Trophoblast cell (in vitro differentiated cells and primary cell): Measurements from ENCODE around the gene GET3.

Experiments
- DNase-seq, 2 donors: peaks; one replicate each; pipeline ENCODE4 v3.0.0-alpha.2; 2016
- H2AFZ ChIP-seq: 2 replicates; pipeline ENCODE4 v1.6.1; 2013; ENCODE audit warnings: low read length, moderate library complexity, mild to moderate bottlenecking; ENCODE audit not compliant: insufficient read depth, poor library complexity
- H2AK5ac ChIP-seq: 2 replicates; pipeline ENCODE4 v1.6.1; 2013; ENCODE audit warnings: mild to moderate bottlenecking, low read length
- H2BK120ac ChIP-seq: 2 replicates; pipeline ENCODE4 v1.6.1; 2013; ENCODE audit warnings: low read length, mild to moderate bottlenecking, moderate library complexity; ENCODE audit not compliant: insufficient read depth, poor library complexity
- H2BK12ac ChIP-seq: 2 replicates; pipeline ENCODE4 v1.6.1; 2013; ENCODE audit warnings: mild to moderate bottlenecking, low read length, moderate library complexity
- H2BK5ac ChIP-seq: 2 replicates; pipeline ENCODE4 v1.6.1; 2013; ENCODE audit warnings: low read length, low read depth, moderate library complexity, mild to moderate bottlenecking; ENCODE audit not compliant: poor library complexity
- H3K14ac ChIP-seq: 2 replicates; pipeline ENCODE4 v1.6.1; 2013; ENCODE audit warnings: mild to moderate bottlenecking, low read length
- H3K18ac ChIP-seq: 2 replicates; pipeline ENCODE4 v1.6.1; 2013; ENCODE audit warnings: mild to moderate bottlenecking, low read length
- H3K23ac ChIP-seq: 2 replicates; pipeline ENCODE4 v1.6.1; 2013; ENCODE audit warnings: low read length
- H3K27ac ChIP-seq: 2 replicates; pipeline ENCODE4 v1.5.1; 2013; ENCODE audit warnings: low read depth, mild to moderate bottlenecking, inconsistent platforms, low read length, moderate library complexity
- H3K27me3 ChIP-seq: 2 replicates; pipeline ENCODE4 v1.6.1; 2013; ENCODE audit warnings: inconsistent platforms, mild to moderate bottlenecking, low read length, moderate library complexity; ENCODE audit not compliant: insufficient read depth
- H3K36me3 ChIP-seq, 2 experiments: 1 replicate in 1 of 2; 2 replicates in 1 of 2; pipeline ENCODE4 v1.6.1; 2013; ENCODE audit warnings: low read length in 2 of 2, mild to moderate bottlenecking in 2 of 2, moderate library complexity in 1 of 2; ENCODE audit not compliant: insufficient read depth in 2 of 2, control insufficient read depth in 1 of 2
- H3K4ac ChIP-seq: 2 replicates; pipeline ENCODE4 v1.6.1; 2013; ENCODE audit warnings: low read depth, mild to moderate bottlenecking, low read length, moderate library complexity
- H3K4me1 ChIP-seq, 2 experiments: 1 replicate in 1 of 2; 2 replicates in 1 of 2; pipeline ENCODE4 v1.6.1; 2013; ENCODE audit warnings: low read length in 2 of 2, mild to moderate bottlenecking in 2 of 2, moderate library complexity in 1 of 2; ENCODE audit not compliant: insufficient read depth in 2 of 2, control insufficient read depth in 1 of 2
- H3K4me2 ChIP-seq: 2 replicates; pipeline ENCODE4 v1.6.1; 2013; ENCODE audit warnings: inconsistent platforms, mild to moderate bottlenecking, low read length, moderate library complexity
- H3K4me3 ChIP-seq: 2 replicates; pipeline ENCODE4 v1.5.1; 2013; ENCODE audit warnings: mild to moderate bottlenecking, low read depth, low read length, inconsistent platforms
- H3K79me1 ChIP-seq: one replicate; pipeline ENCODE4 v1.6.1; 2013; ENCODE audit warnings: low read length
- H3K79me2 ChIP-seq: 2 replicates; pipeline ENCODE4 v1.6.1; 2013; ENCODE audit warnings: low read length, mild to moderate bottlenecking; ENCODE audit not compliant: control insufficient read depth, insufficient read depth, poor library complexity
- H3K9ac ChIP-seq: 2 replicates; pipeline ENCODE4 v1.6.1; 2013; ENCODE audit warnings: mild to moderate bottlenecking, low read length
- H3K9me3 ChIP-seq: 2 replicates; pipeline ENCODE4 v1.6.1; 2013; ENCODE audit warnings: low read depth, mild to moderate bottlenecking, control low read depth, inconsistent platforms, low read length; ENCODE audit not compliant: insufficient read depth
- H4K12ac ChIP-seq: 2 replicates; pipeline ENCODE4 v1.6.1; 2013; ENCODE audit warnings: low read depth, mild to moderate bottlenecking, low read length, moderate library complexity
- H4K8ac ChIP-seq: 2 replicates; pipeline ENCODE4 v1.6.1; 2013; ENCODE audit warnings: low read depth, mild to moderate bottlenecking, low read length, moderate library complexity
- H4K91ac ChIP-seq: one replicate; pipeline ENCODE4 v1.6.1; 2013; ENCODE audit warnings: low read depth, mild to moderate bottlenecking, low read length, moderate library complexity
- WGBS: extraction: QIAGEN DNeasy Blood & Tissue Kit; methylation state at CpG from one replicate; pipeline ENCODE4 v1.1.7; 2013; ENCODE audit warnings: missing lambda C conversion rate; ENCODE audit not compliant: insufficient read length, insufficient coverage; ENCODE audit errors: extremely low coverage; 5-methylcytosine and 5-hydroxymethylcytosine counted together

The GET3 gene

DNA sequence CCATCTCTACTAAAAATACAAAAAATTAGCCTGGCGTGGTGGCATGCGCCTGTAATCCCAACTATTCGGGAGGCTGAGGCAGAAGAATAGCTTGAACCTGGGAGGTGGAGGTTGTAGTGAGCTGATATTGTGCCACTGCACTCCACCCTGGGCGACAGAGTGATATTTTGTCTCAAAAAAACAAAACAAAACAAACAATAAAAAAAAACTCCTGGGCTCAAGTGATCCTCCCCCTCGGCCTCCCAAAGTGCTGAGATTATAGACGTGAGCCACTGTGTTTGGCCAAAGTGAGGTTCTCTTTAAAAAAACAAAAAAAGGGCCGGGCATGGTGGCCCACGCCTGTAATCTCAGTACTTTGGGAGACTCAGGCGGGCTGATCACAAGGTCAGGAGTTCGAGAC lies 50.2 kb downstream of the GET3 start:
- Histone ChIP-seq H2AFZ (no peak overlapping the region), H3K4me3 (no peak overlapping the region), H4K8ac (no peak overlapping the region), H3K9me3 (no peaks in the 10 kb centered on the region), H3K4me1 (peaks cover 53 to 58% of the 10 kb centered on the region in 2 experiments), H3K4ac (no peak overlapping the region), H2AK5ac (no peak overlapping the region), H3K18ac (no peak overlapping the region), H2BK120ac (peak overlapping the region; percentile 35), H3K79me1 (peaks cover 80% of the 10 kb centered on the region), H3K36me3 (peaks cover 0 to 2% of the 10 kb centered on the region in 2 experiments), H4K12ac (no peak overlapping the region), H3K4me2 (no peak overlapping the region), H2BK12ac (no peak overlapping the region), H3K9ac (no peak overlapping the region), H4K91ac (peak overlapping the region; percentile 59), H2BK5ac (no peak overlapping the region), H3K79me2 (peaks cover 26% of the 10 kb centered on the region), H3K27ac (no peak overlapping the region), H3K27me3 (no peaks in the 10 kb centered on the region), H3K14ac (no peak overlapping the region), H3K23ac (no peak overlapping the region)
- no CpG with 5 or more reads among the region's 10 CpGs for WGBS
- DNase-seq: no peak

DNA sequence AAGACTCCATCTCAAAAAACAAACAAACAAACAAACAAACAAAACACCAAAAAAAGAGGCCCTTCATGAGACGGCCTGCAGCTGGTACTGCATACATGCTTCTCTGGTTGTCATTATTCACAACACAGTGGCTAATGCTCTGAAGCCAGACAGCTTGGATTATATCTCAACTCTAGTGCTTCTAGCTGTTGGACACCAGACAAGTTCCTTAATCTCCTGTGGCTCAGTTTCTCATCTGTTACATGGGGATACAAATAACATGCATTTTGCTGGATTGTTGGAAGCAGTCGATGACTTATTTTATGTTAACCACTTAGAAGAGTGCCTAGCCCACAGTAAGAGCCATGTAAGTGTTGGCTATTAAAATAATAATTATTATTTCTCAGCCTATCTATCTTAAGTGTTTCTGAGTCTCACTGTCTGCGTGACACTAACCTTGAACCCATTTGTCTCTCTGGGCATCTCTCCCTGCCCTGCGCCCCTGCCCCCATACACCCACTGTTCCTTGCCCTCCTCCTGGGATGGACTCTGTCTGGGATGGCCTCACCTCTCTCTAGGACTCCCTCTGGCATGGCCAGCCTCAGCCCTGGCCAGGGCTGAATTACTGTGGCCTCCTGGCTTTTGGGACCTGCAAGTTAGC lies 50.9 kb downstream of the GET3 start:
- DNase-seq: no peak

DNA sequence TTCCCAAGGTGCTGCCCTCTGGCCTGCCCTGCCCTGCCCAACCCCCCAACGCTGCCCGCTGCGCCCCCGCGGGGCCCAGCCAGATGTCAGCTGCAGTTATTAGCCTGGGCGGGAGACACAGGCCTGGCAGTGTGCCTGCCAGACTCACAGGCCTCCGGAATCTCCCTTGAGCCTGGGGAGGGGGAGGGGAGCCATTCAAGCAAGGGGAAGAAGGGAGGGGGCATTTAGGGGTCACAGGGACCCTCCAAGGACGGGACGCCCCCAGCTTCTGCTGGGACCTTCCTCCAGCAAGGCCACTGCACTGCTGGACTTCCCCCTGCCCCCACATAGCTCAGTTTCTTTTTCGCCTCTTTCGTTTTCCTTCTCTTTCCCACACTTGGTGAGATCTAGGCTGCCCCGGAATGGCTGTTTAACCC lies 51.4 kb downstream of the GET3 start:
- Histone ChIP-seq H3K79me1 (peaks cover 75% of the 10 kb centered on the region), H3K9me3 (peaks cover 2% of the 10 kb centered on the region), H3K27me3 (no peaks in the 10 kb centered on the region), H3K23ac (no peak overlapping the region), H3K4ac (peak overlapping the region; percentile 71), H2AFZ (peak overlapping the region; percentile 12), H3K9ac (peak overlapping the region; percentile 37), H4K12ac (peak overlapping the region; percentile 70), H2AK5ac (peak overlapping the region; percentile 98), H2BK12ac (peak overlapping the region; percentile 96), H4K91ac (peak overlapping the region; percentile 84), H3K4me3 (no peak overlapping the region), H2BK120ac (peak overlapping the region; percentile 92), H4K8ac (peak overlapping the region; percentile 55), H3K18ac (peak overlapping the region; percentile 79), H3K14ac (peak overlapping the region; percentile 91), H3K4me2 (peak overlapping the region; percentile 96), H3K27ac (peak overlapping the region; percentile 96), H3K4me1 (peaks cover 46 to 53% of the 10 kb centered on the region in 2 experiments), H3K36me3 (peaks cover 0 to 2% of the 10 kb centered on the region in 2 experiments), H2BK5ac (peak overlapping the region; percentile 90), H3K79me2 (peaks cover 26% of the 10 kb centered on the region)
- peak in 1 of 2 donors; percentile 15 for DNase-seq
- no CpG with 5 or more reads among the region's 12 CpGs for WGBS

More for the DNA sequence above, 50.9 kb downstream of the GET3 start:
- no peak overlapping the region for H3K9ac ChIP-seq
- peak overlapping the region; percentile 91 for H3K14ac ChIP-seq
- H3K4me1 ChIP-seq: peaks cover 51 to 57% of the 10 kb centered on the region in 2 experiments
- peak overlapping the region; percentile 92 for H2BK120ac ChIP-seq
- peak overlapping the region; percentile 90 for H2BK5ac ChIP-seq
- H2AFZ ChIP-seq: peak overlapping the region; percentile 12
- H3K18ac ChIP-seq: peak overlapping the region; percentile 62
- H4K8ac ChIP-seq: peak overlapping the region; percentile 55
- H3K27me3 ChIP-seq: no peaks in the 10 kb centered on the region
- H3K4me2 ChIP-seq: peak overlapping the region; percentile 96
- peaks cover 28% of the 10 kb centered on the region for H3K79me2 ChIP-seq
- H3K27ac ChIP-seq: peak overlapping the region; percentile 96
- peak overlapping the region; percentile 84 for H4K91ac ChIP-seq
- peak overlapping the region; percentile 71 for H3K4ac ChIP-seq
- WGBS: no CpG with 5 or more reads among the region's 4 CpGs
- peaks cover 0 to 2% of the 10 kb centered on the region in 2 experiments for H3K36me3 ChIP-seq
- peak overlapping the region; percentile 96 for H2BK12ac ChIP-seq
- H4K12ac ChIP-seq: peak overlapping the region; percentile 6
- H3K4me3 ChIP-seq: no peak overlapping the region
- H3K79me1 ChIP-seq: peaks cover 76% of the 10 kb centered on the region
- peak overlapping the region; percentile 98 for H2AK5ac ChIP-seq
- no peak overlapping the region for H3K23ac ChIP-seq
- peaks cover 2% of the 10 kb centered on the region for H3K9me3 ChIP-seq

DNA sequence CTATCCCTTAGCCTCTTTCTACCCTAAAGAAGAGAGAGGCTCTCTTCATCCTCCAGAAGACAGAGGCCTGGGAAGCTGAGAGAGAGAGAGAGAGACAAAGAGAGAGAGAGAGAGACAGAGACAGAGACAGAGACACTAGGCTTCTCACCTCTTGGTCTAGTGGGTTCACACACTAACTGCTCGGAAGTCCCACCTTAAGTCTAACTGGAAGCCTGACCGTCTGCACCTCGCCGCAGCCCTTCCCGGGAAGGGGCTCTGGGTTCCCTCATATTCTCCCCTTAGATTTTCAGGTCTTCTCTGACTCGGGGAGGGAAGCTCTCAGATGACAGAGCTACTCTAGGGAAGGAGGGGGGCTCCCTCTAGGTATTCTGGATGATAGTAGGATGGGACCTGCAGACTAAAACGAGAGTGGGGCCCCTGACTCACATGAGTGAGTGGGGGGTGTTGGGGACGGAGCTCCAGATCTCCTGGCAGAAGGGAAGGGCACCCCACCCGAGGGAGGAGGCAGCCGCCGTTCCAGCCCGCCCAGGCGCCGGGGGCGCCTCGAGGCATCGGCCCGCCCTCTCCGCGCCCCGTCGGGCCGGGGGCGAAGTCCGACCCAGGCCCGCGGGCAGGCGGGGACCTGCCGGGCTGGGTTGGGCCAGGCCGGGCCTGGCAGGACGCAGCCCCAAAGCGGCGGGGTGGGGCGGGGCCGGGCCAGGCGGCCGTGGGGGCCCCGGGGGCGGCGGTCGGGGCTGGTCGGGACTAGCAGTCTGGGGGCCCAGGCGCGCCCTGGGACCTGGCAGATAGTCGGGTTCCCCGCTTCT lies 52.0 kb downstream of the GET3 start:
- peaks cover 2% of the 10 kb centered on the region for H3K9me3 ChIP-seq
- no peaks in the 10 kb centered on the region for H3K27me3 ChIP-seq

More for the DNA sequence above, 52.0 kb downstream of the GET3 start:
- Histone ChIP-seq H3K79me1 (peaks cover 76% of the 10 kb centered on the region), H3K23ac (no peak overlapping the region), H2BK120ac (peak overlapping the region; percentile 92), H3K4ac (peak overlapping the region; percentile 71), H2AFZ (peak overlapping the region; percentile 42), H2AK5ac (peak overlapping the region; percentile 88), H3K14ac (peak overlapping the region; percentile 86), H3K9ac (peak overlapping the region; percentile 37), H3K4me1 (peaks cover 46 to 50% of the 10 kb centered on the region in 2 experiments), H4K8ac (peak overlapping the region; percentile 96), H3K27ac (peak overlapping the region; percentile 96), H3K36me3 (peaks cover 0 to 2% of the 10 kb centered on the region in 2 experiments), H3K79me2 (peaks cover 27% of the 10 kb centered on the region), H2BK12ac (peak overlapping the region; percentile 85), H3K18ac (peak overlapping the region; percentile 87), H3K4me3 (no peak overlapping the region), H2BK5ac (peak overlapping the region; percentile 90), H4K91ac (peak overlapping the region; percentile 84), H3K4me2 (peak overlapping the region; percentile 96), H4K12ac (peak overlapping the region; percentile 70)
- WGBS: no CpG with 5 or more reads among the region's 46 CpGs
- no peak for DNase-seq
